ENCODE data around the gene LARP1.
"Not testable (repeated sequence)": the region's sequence is repeated elsewhere in the genome, so short reads cannot be mapped to it uniquely, and the experiment has no call there.

The LARP1 gene

GRCh38 chr5:154758493-154758892 lies 3.3 kb downstream of the LARP1 start:
- in situ Hi-C loops (cut with MboI; ENCODE audit: low pct_unique_long_range_greater_than_20kb, low sequenced_read_pairs): no loop called here

GRCh38 chr5:154758977-154759376 lies 3.8 kb downstream of the LARP1 start:
- in situ Hi-C loops (cut with MboI; ENCODE audit: low pct_unique_long_range_greater_than_20kb, low sequenced_read_pairs): no loop called here
- DNase-seq: no peak

More at GRCh38 chr5:154758493-154758892, 3.3 kb downstream of the LARP1 start:
- no peak for DNase-seq

GRCh38 chr5:154759868-154760267 lies 4.7 kb downstream of the LARP1 start:
- in situ Hi-C loops (cut with MboI; ENCODE audit: low pct_unique_long_range_greater_than_20kb, low sequenced_read_pairs); DNase-seq: not testable (repeated sequence)

GRCh38 chr5:154761046-154761736 lies 6.0 kb downstream of the LARP1 start:
- in situ Hi-C loops (cut with MboI; ENCODE audit: low pct_unique_long_range_greater_than_20kb, low sequenced_read_pairs): no loop called here
- no peak for DNase-seq

GRCh38 chr5:154762261-154762660 lies 7.1 kb downstream of the LARP1 start:
- no peak for DNase-seq
- in situ Hi-C loops (cut with MboI; ENCODE audit: low pct_unique_long_range_greater_than_20kb, low sequenced_read_pairs): no loop called here

- in situ Hi-C loops (cut with MboI; ENCODE audit: low pct_unique_long_range_greater_than_20kb, low sequenced_read_pairs): no loop called here
Observed at GRCh38 chr5:154762700-154763099, 7.5 kb downstream of the LARP1 start.

GRCh38 chr5:154764967-154765366 lies 9.8 kb downstream of the LARP1 start:
- in situ Hi-C loops (cut with MboI; ENCODE audit: low pct_unique_long_range_greater_than_20kb, low sequenced_read_pairs): no loop called here

More at GRCh38 chr5:154762700-154763099, 7.5 kb downstream of the LARP1 start:
- DNase-seq: no peak

GRCh38 chr5:154765396-154765925 lies 10.3 kb downstream of the LARP1 start:
- in situ Hi-C loops (cut with MboI; ENCODE audit: low pct_unique_long_range_greater_than_20kb, low sequenced_read_pairs): no loop called here
- DNase-seq: no peak

More at GRCh38 chr5:154764967-154765366, 9.8 kb downstream of the LARP1 start:
- DNase-seq: no peak

- no peak for DNase-seq
- in situ Hi-C loops (cut with MboI; ENCODE audit: low pct_unique_long_range_greater_than_20kb, low sequenced_read_pairs): no loop called here
Observed at GRCh38 chr5:154766558-154767281, 11.5 kb downstream of the LARP1 start.

- no peak for DNase-seq
- in situ Hi-C loops (cut with MboI; ENCODE audit: low pct_unique_long_range_greater_than_20kb, low sequenced_read_pairs): no loop called here
Observed at GRCh38 chr5:154767576-154767975, 12.4 kb downstream of the LARP1 start.

- in situ Hi-C loops (cut with MboI; ENCODE audit: low pct_unique_long_range_greater_than_20kb, low sequenced_read_pairs): no loop called here
Observed at GRCh38 chr5:154768207-154768606, 13.0 kb downstream of the LARP1 start.

GRCh38 chr5:154770111-154770510 lies 14.9 kb downstream of the LARP1 start:
- in situ Hi-C loops (cut with MboI; ENCODE audit: low pct_unique_long_range_greater_than_20kb, low sequenced_read_pairs): no loop called here
- no peak for DNase-seq

More at GRCh38 chr5:154768207-154768606, 13.0 kb downstream of the LARP1 start:
- no peak for DNase-seq

GRCh38 chr5:154771383-154771901 lies 16.3 kb downstream of the LARP1 start:
- in situ Hi-C loops (cut with MboI; ENCODE audit: low pct_unique_long_range_greater_than_20kb, low sequenced_read_pairs): no loop called here
- no peak for DNase-seq

GRCh38 chr5:154773326-154773725 lies 18.1 kb downstream of the LARP1 start:
- in situ Hi-C loops (cut with MboI; ENCODE audit: low pct_unique_long_range_greater_than_20kb, low sequenced_read_pairs): no loop called here
- DNase-seq: no peak

- in situ Hi-C loops (cut with MboI; ENCODE audit: low pct_unique_long_range_greater_than_20kb, low sequenced_read_pairs): no loop called here
- no peak for DNase-seq
Observed at GRCh38 chr5:154776167-154776566, 21.0 kb downstream of the LARP1 start.

GRCh38 chr5:154778534-154778933 lies 23.4 kb downstream of the LARP1 start:
- in situ Hi-C loops (cut with MboI; ENCODE audit: low pct_unique_long_range_greater_than_20kb, low sequenced_read_pairs): no loop called here
- no peak for DNase-seq

GRCh38 chr5:154779105-154779504 lies 23.9 kb downstream of the LARP1 start:
- in situ Hi-C loops (cut with MboI; ENCODE audit: low pct_unique_long_range_greater_than_20kb, low sequenced_read_pairs): no loop called here
- DNase-seq: no peak

GRCh38 chr5:154780128-154780527 lies 25.0 kb downstream of the LARP1 start:
- no peak for DNase-seq
- in situ Hi-C loops (cut with MboI; ENCODE audit: low pct_unique_long_range_greater_than_20kb, low sequenced_read_pairs): no loop called here

- no peak for DNase-seq
- in situ Hi-C loops (cut with MboI; ENCODE audit: low pct_unique_long_range_greater_than_20kb, low sequenced_read_pairs): no loop called here
Observed at GRCh38 chr5:154782326-154782725, 27.1 kb downstream of the LARP1 start.
